ENCODE measurements around the gene NAV3. TPM values are rescaled to one million over a fixed set of nuclear protein-coding genes. Genes with fewer than 3 reads are reported as not detected.
"Not testable (repeated sequence)": the region's sequence is repeated elsewhere in the genome, so short reads cannot be mapped to it uniquely, and the experiment has no call there.

Gene NAV3
- total and polyA plus RNA-seq, 9 donors: 10.5 to 63.9 (median 31.5) TPM

GRCh38 chr12:78244916-78245507 lies 414.3 kb downstream of the NAV3 start:
- H3K36me3 ChIP-seq: no peaks in the 10 kb centered on the region
- no peak overlapping the region for H3K27ac ChIP-seq
- H3K9me3 ChIP-seq: no peaks in the 10 kb centered on the region
- 34 to 52% (median 45%) methylated on average over 2 of the region's 2 CpGs for WGBS, 3 donors
- intact Hi-C loops (cut with DNase I): no loop called here
- TF ChIP-seq CTCF (IDR thresholded peaks at IDR 0.05): no peak
- no peak for TF ChIP-seq POLR2A (IDR thresholded peaks at IDR 0.05)
- no peak for TF ChIP-seq EP300 (IDR thresholded peaks at IDR 0.05)
- H3K27me3 ChIP-seq: no peaks in the 10 kb centered on the region
- DNase-seq: no peak
- H3K4me1 ChIP-seq (ENCODE audit: insufficient read depth): no peaks in the 10 kb centered on the region
- H3K4me3 ChIP-seq: no peak overlapping the region

GRCh38 chr12:78248321-78248720 lies 417.6 kb downstream of the NAV3 start:
- H3K36me3 ChIP-seq: no peaks in the 10 kb centered on the region
- TF ChIP-seq CTCF (IDR thresholded peaks at IDR 0.05) (no peak), POLR2A (IDR thresholded peaks at IDR 0.05) (no peak), EP300 (IDR thresholded peaks at IDR 0.05) (no peak)
- no peaks in the 10 kb centered on the region for H3K9me3 ChIP-seq
- intact Hi-C loops (cut with DNase I): no loop called here
- WGBS, 3 donors: 73 to 88% (median 76%) methylated on average over 1 of the region's 1 CpG
- H3K27me3 ChIP-seq: no peaks in the 10 kb centered on the region
- H3K4me1 ChIP-seq (ENCODE audit: insufficient read depth): no peaks in the 10 kb centered on the region
- no peak overlapping the region for H3K4me3 ChIP-seq
- DNase-seq: no peak
- H3K27ac ChIP-seq: no peak overlapping the region

- intact Hi-C loops (cut with DNase I): no loop called here
- WGBS, 3 donors: 51 to 62% (median 57%) methylated on average over 3 of the region's 3 CpGs
- TF ChIP-seq POLR2A (IDR thresholded peaks at IDR 0.05) (no peak), EP300 (IDR thresholded peaks at IDR 0.05) (no peak), CTCF (IDR thresholded peaks at IDR 0.05) (no peak)
- Histone ChIP-seq H3K4me3 (no peak overlapping the region), H3K9me3 (no peaks in the 10 kb centered on the region), H3K27me3 (no peaks in the 10 kb centered on the region), H3K36me3 (no peaks in the 10 kb centered on the region), H3K4me1 (ENCODE audit: insufficient read depth) (no peaks in the 10 kb centered on the region), H3K27ac (no peak overlapping the region)
- no peak for DNase-seq
Measured at GRCh38 chr12:78249578-78249977, 418.9 kb downstream of the NAV3 start.

- WGBS, 3 donors: 93 to 98% (median 95%) methylated on average over 7 of the region's 7 CpGs
- DNase-seq; H3K36me3 ChIP-seq; H3K27me3 ChIP-seq; H3K4me3 ChIP-seq; H3K9me3 ChIP-seq; H3K27ac ChIP-seq; intact Hi-C loops (cut with DNase I); H3K4me1 ChIP-seq (ENCODE audit: insufficient read depth): not testable (repeated sequence)
Measured at GRCh38 chr12:78257662-78258061, 427.0 kb downstream of the NAV3 start.

GRCh38 chr12:78260976-78261375 lies 430.3 kb downstream of the NAV3 start:
- Histone ChIP-seq H3K27me3 (no peaks in the 10 kb centered on the region), H3K27ac (no peak overlapping the region), H3K9me3 (no peaks in the 10 kb centered on the region), H3K4me1 (ENCODE audit: insufficient read depth) (no peaks in the 10 kb centered on the region), H3K4me3 (no peak overlapping the region), H3K36me3 (no peaks in the 10 kb centered on the region)
- intact Hi-C loops (cut with DNase I): no loop called here
- no peak for DNase-seq
- WGBS, 3 donors: 92 to 97% (median 97%) methylated on average over 7 of the region's 7 CpGs
- no peak for TF ChIP-seq EP300 (IDR thresholded peaks at IDR 0.05)
- no peak for TF ChIP-seq CTCF (IDR thresholded peaks at IDR 0.05)
- no peak for TF ChIP-seq POLR2A (IDR thresholded peaks at IDR 0.05)
